Airway epithelial cell (primary cell): ENCODE results near the gene KRTAP9-7. TPM values are rescaled to one million over a fixed set of nuclear protein-coding genes. Genes with fewer than 3 reads are reported as not detected.

Source experiments
- total RNA-seq: library from RNA; depleted of rRNA; stranded (reverse); fragments of >200 nt; gene quantifications from 2 replicates; pipeline ENCODE4 v1.2.3, GENCODE V29; 2015

Gene KRTAP9-7, protein sequence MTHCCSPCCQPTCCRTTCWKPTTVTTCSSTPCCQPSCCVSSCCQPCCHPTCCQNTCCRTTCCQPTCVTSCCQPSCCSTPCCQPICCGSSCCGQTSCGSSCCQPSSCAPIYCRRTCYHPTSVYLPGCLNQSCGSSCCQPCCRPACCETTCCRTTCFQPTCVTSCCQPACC
- total RNA-seq, result not detected in 2 replicates

DNA sequence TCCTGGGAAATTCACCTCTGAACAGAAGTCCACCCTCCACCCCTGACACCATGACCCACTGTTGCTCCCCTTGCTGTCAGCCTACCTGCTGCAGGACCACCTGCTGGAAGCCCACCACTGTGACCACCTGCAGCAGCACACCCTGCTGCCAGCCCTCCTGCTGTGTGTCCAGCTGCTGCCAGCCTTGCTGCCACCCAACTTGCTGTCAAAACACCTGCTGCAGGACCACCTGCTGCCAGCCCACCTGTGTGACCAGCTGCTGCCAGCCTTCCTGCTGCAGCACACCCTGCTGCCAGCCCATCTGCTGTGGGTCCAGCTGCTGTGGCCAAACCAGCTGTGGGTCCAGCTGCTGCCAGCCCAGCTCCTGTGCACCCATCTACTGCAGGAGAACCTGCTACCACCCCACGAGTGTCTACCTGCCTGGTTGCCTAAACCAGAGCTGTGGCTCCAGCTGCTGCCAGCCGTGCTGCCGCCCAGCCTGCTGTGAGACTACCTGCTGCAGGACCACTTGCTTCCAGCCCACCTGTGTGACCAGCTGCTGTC is at the start of gene KRTAP9-7:
Gene KRTAP9-7, plus strand, starts transcription at position 51 of the 543 bp plus-strand sequence. Its CDS starts 0 bp downstream, at position 51.

DNA sequence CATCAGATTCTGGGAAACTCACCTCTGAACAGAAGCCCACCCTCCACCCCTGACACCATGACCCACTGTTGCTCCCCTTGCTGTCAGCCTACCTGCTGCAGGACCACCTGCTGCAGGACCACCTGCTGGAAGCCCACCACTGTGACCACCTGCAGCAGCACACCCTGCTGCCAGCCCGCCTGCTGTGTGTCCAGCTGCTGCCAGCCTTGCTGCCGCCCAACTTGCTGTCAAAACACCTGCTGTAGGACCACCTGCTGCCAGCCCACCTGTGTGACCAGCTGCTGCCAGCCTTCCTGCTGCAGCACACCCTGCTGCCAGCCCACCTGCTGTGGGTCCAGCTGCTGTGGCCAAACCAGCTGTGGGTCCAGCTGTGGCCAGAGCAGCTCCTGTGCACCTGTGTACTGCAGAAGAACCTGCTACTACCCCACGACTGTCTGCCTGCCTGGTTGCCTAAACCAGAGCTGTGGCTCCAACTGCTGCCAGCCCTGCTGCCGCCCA is 48.9 kb upstream of the KRTAP9-7 start, which contains the start of gene KRTAP9-2:
Gene KRTAP9-2, plus strand, starts transcription at position 51 of the 498 bp plus-strand sequence. Its CDS starts 7 bp downstream, at position 58.

DNA sequence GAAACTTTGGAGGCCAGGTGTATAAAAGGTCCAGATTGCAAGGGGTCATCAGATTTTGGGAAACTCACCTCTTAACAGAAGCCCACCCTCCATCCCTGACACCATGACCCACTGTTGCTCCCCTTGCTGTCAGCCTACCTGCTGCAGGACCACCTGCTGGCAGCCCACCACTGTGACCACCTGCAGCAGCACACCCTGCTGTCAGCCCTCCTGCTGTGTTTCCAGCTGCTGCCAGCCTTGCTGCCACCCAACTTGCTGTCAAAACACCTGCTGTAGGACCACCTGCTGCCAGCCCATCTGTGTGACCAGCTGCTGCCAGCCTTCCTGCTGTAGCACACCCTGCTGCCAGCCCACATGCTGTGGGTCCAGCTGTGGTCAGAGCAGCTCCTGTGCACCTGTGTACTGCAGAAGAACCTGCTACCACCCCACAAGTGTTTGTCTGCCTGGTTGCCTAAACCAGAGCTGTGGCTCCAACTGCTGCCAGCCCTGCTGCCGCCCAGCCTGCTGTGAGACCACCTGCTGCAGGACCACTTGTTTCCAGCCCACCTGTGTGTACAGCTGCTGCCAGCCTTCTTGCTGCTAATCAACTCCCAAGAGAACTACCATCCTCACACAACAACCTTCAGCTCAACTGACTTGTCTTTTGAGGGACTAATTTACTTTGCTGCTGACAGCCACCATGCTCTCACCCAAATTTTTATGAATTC is 42.9 kb upstream of the KRTAP9-7 start, which contains the start of gene KRTAP9-3:
Gene KRTAP9-3, plus strand, starts transcription at position 51 of the 707 bp plus-strand sequence. Its CDS starts 53 bp downstream, at position 104.

DNA sequence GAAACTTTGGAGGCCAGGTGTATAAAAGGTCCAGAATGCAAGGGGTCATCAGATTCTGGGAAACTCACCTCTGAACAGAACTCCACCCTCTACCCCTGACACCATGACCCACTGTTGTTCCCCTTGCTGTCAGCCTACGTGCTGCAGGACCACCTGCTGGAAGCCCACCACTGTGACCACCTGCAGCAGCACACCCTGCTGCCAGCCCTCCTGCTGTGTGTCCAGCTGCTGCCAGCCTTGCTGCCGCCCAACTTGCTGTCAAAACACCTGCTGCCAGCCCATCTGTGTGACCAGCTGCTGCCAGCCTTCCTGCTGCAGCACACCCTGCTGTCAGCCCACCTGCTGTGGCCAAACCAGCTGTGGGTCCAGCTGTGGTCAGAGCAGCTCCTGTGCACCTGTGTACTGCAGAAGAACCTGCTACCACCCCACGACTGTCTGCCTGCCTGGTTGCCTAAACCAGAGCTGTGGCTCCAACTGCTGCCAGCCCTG is 37.5 kb upstream of the KRTAP9-7 start, which contains the start of gene KRTAP9-8:
Gene KRTAP9-8, plus strand, starts transcription at position 51 of the 489 bp plus-strand sequence. Its CDS starts 53 bp downstream, at position 104.

DNA sequence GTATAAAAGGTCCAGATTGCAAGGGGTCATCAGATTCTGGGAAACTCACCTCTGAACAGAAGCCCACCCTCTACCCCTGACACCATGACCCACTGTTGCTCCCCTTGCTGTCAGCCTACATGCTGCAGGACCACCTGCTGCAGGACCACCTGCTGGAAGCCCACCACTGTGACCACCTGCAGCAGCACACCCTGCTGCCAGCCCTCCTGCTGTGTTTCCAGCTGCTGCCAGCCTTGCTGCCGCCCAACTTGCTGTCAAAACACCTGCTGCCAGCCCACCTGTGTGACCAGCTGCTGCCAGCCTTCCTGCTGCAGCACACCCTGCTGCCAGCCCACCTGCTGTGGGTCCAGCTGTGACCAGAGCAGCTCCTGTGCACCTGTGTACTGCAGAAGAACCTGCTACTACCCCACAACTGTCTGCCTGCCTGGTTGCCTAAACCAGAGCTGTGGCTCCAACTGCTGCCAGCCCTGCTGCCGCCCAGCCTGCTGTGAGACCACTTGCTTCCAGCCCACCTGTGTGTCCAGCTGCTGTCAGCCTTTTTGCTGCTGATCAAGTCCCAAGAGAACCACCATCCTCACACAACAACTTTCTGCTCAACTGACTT is 25.8 kb upstream of the KRTAP9-7 start, which contains the start of gene KRTAP9-4:
Gene KRTAP9-4, plus strand, starts transcription at position 51 of the 604 bp plus-strand sequence. Its CDS starts 34 bp downstream, at position 85.

DNA sequence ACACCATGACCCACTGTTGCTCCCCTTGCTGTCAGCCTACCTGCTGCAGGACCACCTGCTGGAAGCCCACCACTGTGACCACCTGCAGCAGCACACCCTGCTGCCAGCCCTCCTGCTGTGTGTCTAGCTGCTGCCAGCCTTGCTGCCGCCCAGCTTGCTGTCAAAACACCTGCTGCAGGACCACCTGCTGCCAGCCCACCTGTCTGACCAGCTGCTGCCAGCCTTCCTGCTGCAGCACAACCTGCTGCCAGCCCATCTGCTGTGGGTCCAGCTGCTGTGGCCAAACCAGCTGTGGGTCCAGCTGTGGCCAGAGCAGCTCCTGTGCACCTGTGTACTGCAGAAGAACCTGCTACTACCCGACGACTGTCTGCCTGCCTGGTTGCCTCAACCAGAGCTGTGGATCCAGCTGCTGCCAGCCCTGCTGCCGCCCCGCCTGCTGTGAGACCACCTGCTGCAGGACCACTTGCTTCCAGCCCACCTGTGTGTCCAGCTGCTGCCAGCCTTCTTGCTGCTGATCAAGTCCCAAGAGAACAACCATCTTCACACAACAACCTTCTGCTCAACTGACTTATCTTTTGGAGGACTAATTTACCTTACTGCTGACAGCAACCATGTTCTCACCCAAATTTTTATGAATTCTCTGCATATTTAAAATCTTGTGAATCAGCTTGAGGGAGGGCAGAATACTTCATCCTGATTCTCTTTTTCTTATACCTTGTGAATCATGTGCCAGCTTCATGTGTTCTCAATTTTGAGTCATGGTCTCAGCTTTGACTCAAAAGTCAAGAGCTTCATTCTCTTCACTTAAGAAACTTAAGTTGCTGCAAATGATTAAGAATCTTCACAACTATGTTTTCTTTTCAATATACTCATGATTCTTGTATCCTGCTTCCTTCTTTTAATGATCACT is 19.9 kb upstream of the KRTAP9-7 start, which contains the start of gene KRTAP9-9:
Gene KRTAP9-9, plus strand, starts transcription at position 4 of the 910 bp plus-strand sequence.

DNA sequence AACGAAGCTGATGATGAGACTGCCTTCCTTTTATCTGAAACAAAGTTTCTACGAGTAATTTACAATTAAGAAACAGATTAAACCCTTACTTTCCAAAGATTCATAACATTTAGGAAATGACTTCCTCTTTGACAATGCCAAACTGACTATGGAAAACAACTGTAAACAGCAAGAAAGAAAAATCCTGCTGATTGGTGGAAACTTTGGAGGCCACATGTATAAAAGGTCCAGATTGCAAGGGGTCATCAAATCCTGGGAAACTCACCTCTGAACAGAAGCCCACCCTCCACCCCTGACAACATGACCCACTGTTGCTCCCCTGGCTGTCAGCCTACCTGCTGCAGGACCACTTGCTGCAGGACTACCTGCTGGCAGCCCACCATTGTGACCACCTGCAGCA is 10.4 kb upstream of the KRTAP9-7 start, which contains the start of gene KRTAP9-6:
Gene KRTAP9-6, plus strand, starts transcription at position 301 of the 400 bp plus-strand sequence. Its CDS starts 0 bp downstream, at position 301.

DNA sequence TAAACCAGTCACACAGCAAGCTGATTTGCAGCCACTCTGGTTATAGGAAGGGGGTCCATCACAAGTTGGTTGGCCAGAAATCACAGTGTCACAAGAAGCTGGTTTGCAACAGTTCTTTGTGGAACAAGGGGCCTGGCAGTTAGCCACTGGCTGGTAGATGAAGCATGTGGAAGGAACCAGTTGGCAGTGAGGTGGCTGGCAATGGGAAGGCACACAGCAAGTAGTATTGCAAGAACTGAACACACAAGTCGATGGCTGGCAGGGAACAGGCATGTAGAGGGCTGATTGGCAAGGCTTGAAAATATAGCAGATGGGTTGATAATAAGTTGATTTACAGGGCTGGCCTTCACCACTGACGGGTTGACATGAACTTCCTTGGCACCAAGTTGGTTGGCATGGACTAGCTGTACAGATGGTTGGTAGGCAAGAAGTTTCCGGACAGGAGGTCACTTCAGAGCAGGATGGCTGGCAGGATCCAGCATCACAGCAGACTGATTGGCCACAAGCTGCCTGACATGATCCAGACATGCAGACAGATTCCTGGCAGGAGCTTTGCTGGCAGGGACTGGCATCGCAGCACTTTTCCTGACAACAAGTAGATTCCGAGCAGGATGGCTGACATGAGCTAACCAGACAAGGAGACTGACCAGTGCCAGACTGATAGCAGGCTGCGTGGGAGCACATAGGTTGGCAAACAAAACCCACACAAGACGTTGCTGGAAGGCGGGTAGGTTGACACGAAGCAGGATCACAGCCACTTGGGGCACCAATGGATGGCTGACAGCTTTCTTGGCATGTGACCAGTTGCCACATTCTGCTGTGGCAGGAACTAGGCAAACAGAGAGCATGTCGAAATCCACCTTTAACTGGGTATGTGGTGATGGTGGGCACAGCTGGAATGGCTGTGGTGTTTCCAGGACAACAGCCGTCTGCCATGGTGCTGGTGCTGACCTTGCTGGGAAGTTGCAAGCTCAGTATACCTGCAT is 26.7 kb downstream of the KRTAP9-7 start, which contains the start of gene KRTAP29-1:
Gene KRTAP29-1, minus strand, starts transcription at position 936 of the 986 bp plus-strand sequence. Its CDS starts 0 bp downstream, at position 936.

DNA sequence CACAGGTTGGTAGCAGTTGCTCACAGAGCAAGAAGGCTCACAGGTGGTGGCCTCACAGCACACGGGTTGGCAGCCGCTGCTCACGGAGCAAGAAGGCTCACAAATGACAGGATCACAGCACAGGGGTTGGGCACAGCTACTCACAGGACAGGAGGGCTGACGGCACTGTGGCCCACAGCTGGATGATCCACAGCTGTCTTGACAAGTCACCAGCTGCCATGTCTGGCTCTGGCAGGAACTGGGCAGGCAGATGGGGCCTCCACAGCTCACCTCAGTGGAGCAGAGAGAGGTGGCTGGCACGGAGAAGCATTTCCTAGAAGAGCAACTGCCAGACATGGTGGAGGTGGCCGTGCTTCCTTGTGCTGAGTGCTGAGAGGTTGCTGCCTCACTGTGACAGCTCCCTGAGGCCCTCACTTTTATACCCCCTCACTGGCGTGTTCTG is 33.4 kb downstream of the KRTAP9-7 start, which contains the start of gene KRTAP16-1:
Gene KRTAP16-1, minus strand, starts transcription at position 392 of the 442 bp plus-strand sequence. Its CDS starts 56 bp downstream, at position 336.

DNA sequence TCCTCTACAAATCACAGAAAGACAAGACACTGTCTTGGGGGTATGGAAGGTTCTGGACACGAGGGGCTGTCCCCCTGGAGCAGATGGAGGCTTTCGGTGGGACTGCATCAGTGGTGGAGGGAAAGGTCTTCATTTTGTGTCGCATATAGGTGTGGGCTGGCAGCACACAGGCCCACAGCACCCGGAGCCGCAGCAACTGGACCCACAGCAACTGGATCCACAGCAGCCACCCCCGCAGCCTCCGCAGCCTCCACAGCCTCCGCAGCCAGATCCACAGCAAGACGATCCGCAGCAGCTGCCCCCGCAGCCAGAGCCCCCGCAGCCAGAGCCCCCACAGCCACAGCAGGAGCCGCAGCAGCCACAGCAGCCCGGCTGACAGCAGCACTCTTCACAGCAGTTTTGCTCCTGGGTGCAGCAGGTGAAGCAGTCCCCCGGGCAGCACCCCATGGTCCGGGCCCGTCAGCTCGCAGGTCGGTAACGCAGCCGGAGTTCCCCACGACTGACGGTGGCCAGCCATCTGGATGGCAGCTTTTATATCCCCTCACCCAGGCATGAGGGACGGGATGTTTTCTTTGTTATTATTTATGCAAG is 39.8 kb downstream of the KRTAP9-7 start, which contains the start of gene KRTAP17-1:
Gene KRTAP17-1, minus strand, starts transcription at position 507 of the 591 bp plus-strand sequence. Its CDS starts 60 bp downstream, at position 447.

Other genes with a start within 250 kb of the KRTAP9-7 start
- gene KRTAP1-5, start 248.5 kb upstream of the KRTAP9-7 start, total RNA-seq, result not detected in 2 replicates
- not detected in 2 replicates for gene KRTAP1-4, start 245.5 kb upstream of the KRTAP9-7 start, total RNA-seq
- gene KRTAP1-3, start 240.8 kb upstream of the KRTAP9-7 start, total RNA-seq, result not detected in 2 replicates
- not detected in 2 replicates for gene KRTAP1-1, start 234.2 kb upstream of the KRTAP9-7 start, total RNA-seq
- not detected in 2 replicates for gene KRTAP2-1, start 228.4 kb upstream of the KRTAP9-7 start, total RNA-seq
- not detected in 2 replicates for gene KRTAP2-2, start 220.5 kb upstream of the KRTAP9-7 start, total RNA-seq
- gene KRTAP2-3, start 215.6 kb upstream of the KRTAP9-7 start, total RNA-seq, result 0.21 and 0.84 TPM in 2 replicates
- not detected in 2 replicates for gene KRTAP2-4, start 209.8 kb upstream of the KRTAP9-7 start, total RNA-seq
- not detected in 2 replicates for gene KRTAP4-7, start 191.5 kb upstream of the KRTAP9-7 start, total RNA-seq
- not detected in 2 replicates for gene KRTAP4-8, start 177.6 kb upstream of the KRTAP9-7 start, total RNA-seq
- not detected in 2 replicates for gene KRTAP4-16, start 173.5 kb upstream of the KRTAP9-7 start, total RNA-seq
- gene KRTAP4-9, start 170.3 kb upstream of the KRTAP9-7 start, total RNA-seq, result not detected in 2 replicates
- gene KRTAP4-11, start 157.3 kb upstream of the KRTAP9-7 start, total RNA-seq, result not detected in 2 replicates
- gene KRTAP4-12, start 151.5 kb upstream of the KRTAP9-7 start, total RNA-seq, result not detected in 2 replicates
- not detected in 2 replicates for gene KRTAP4-6, start 135.2 kb upstream of the KRTAP9-7 start, total RNA-seq
- gene KRTAP4-5, start 125.9 kb upstream of the KRTAP9-7 start, total RNA-seq, result not detected in 2 replicates
- not detected in 2 replicates for gene KRTAP4-4, start 115.0 kb upstream of the KRTAP9-7 start, total RNA-seq
- not detected in 2 replicates for gene KRTAP4-3, start 107.5 kb upstream of the KRTAP9-7 start, total RNA-seq
- gene KRTAP4-2, start 97.5 kb upstream of the KRTAP9-7 start, total RNA-seq, result not detected in 2 replicates
- gene KRTAP4-1, start 90.8 kb upstream of the KRTAP9-7 start, total RNA-seq, result not detected in 2 replicates
- gene KRTAP9-1, start 85.8 kb upstream of the KRTAP9-7 start, total RNA-seq, result not detected in 2 replicates
- not detected in 2 replicates for gene KRTAP9-2, start 49.0 kb upstream of the KRTAP9-7 start, total RNA-seq
- not detected in 2 replicates for gene KRTAP9-3, start 43.2 kb upstream of the KRTAP9-7 start, total RNA-seq
- not detected in 2 replicates for gene KRTAP9-8, start 37.7 kb upstream of the KRTAP9-7 start, total RNA-seq
- not detected in 2 replicates for gene KRTAP9-4, start 26.0 kb upstream of the KRTAP9-7 start, total RNA-seq
- gene KRTAP9-9, start 20.3 kb upstream of the KRTAP9-7 start, total RNA-seq, result not detected in 2 replicates
- gene KRTAP9-6, start 10.3 kb upstream of the KRTAP9-7 start, total RNA-seq, result not detected in 2 replicates
- gene KRTAP29-1, start 27.2 kb downstream of the KRTAP9-7 start, total RNA-seq, result not detected in 2 replicates
- not detected in 2 replicates for gene KRTAP16-1, start 33.6 kb downstream of the KRTAP9-7 start, total RNA-seq
- gene KRTAP17-1, start 40.0 kb downstream of the KRTAP9-7 start, total RNA-seq, result not detected in 2 replicates
- gene KRT33A, start 75.1 kb downstream of the KRTAP9-7 start, total RNA-seq, result 0.35 TPM in 1 of 2 replicates, not detected in the other
- not detected in 2 replicates for gene KRT33B, start 94.1 kb downstream of the KRTAP9-7 start, total RNA-seq
- gene KRT34, start 106.6 kb downstream of the KRTAP9-7 start, total RNA-seq, result 0.35 TPM in 1 of 2 replicates, not detected in the other
- 0.05 and 0.28 TPM in 2 replicates for gene KRT31, start 121.9 kb downstream of the KRTAP9-7 start, total RNA-seq
- gene KRT37, start 148.9 kb downstream of the KRTAP9-7 start, total RNA-seq, result not detected in 2 replicates
- gene KRT38, start 165.3 kb downstream of the KRTAP9-7 start, total RNA-seq, result not detected in 2 replicates
- 0.21 TPM in 1 of 2 replicates, not detected in the other for gene KRT32, start 191.7 kb downstream of the KRTAP9-7 start, total RNA-seq
- gene KRT35, start 205.5 kb downstream of the KRTAP9-7 start, total RNA-seq, result not detected in 2 replicates
- gene KRT36, start 214.2 kb downstream of the KRTAP9-7 start, total RNA-seq, result not detected in 2 replicates
- gene KRT13, start 229.9 kb downstream of the KRTAP9-7 start, total RNA-seq, result 591 and 752 TPM in 2 replicates
- 292 and 317 TPM in 2 replicates for gene KRT15, start 243.2 kb downstream of the KRTAP9-7 start, total RNA-seq